ENCODE results near the gene TRAT1.

TRAT1 gene

DNA sequence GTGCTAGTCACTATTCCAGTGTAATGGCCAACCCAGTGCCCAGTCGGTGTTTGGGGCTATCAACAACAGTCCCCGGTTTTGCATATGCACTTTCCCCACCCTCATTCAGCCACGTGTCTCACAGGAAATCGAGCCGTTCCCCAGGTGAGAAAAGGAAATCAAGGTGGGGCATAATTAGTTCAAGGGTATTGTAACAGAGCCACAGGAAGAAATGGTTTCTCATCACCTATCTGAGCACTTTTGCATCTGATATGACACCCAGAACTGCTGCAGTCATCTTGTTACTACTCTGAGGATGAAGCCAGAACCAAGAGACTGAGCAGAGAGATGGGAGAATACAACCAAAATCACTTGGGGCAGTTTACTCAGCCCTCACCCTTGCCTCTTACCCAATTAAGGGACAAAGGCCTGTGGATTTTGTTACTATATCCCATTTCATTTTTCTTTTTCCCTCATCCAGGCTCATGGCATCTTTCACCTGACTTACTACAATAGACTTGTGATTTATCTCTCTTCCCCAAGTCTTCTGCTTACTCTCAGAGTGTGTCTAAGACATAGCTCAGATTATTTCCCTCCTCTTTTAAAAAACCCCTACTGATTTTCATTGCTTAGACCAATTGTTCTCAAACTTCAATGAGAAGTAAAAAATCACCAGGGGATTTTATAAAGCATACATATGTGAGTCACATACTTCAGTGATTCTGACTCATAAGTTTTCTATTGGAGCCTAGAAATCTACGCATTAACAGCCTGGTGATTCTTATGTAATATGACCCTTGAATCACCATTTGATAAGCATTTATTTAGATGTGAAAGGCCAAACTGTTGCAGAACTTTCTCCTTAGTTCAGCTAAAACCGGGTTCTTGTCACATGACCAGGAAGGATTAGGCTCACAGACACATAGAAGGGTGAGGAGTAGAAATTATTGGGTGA lies 40.5 kb downstream of the TRAT1 start:
- DNase-seq: peak; percentile 26

DNA sequence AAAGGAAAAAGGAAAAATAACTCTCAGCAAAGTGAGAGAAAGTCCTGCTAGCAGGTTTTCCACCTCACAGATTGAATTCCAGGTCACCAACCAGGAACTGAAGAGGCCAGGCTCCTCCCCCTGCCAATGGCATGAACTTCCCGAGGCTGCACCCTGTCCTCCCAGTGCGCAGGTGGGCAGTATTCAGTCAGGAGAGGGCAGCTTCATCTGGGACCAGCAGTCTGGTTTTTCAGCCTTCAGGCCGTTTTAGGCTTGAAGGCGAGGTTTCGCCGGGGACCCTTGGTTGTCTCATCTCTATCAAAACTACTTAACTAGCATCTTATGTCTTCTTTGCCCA lies 41.2 kb downstream of the TRAT1 start:
- no peak for DNase-seq

DNA sequence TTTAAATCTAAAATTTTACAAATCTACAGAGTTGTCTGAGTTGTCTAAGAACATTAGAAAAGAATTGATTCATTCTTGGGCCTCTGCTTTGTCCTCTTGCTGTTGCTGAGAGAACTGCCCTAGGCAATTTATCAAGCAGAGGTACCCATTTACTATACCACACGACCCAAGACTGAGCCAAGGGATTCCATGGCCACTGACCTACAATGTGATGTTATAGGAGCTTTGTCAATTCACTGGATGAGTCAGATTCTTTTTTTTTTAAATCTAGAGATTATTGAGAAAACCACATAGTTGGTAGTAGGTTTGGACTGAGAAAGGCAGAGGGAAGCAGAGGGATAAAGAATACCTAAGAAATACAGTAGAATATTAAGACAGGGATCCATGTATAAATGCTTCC lies 55.3 kb downstream of the TRAT1 start:
- DNase-seq: no peak

DNA sequence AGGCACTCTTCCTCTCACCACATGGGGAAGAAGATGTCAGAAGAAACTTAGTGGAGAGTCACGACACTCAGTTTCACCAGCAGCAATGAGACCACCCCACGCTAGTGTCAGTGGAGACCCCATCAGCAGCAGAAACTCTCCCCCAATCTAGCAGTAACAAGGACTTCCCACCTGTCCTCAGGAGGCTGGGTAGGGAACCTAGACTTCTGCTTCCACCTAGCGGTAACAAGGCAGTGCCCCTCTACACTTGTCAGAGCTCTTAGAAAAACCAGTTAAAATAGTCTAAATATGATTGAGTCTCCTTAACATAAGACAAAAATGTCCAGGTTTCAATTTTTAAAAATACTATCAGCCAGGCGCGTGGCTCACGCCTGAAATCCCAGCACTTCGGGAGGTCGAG lies 57.3 kb downstream of the TRAT1 start:
- DNase-seq: no peak

DNA sequence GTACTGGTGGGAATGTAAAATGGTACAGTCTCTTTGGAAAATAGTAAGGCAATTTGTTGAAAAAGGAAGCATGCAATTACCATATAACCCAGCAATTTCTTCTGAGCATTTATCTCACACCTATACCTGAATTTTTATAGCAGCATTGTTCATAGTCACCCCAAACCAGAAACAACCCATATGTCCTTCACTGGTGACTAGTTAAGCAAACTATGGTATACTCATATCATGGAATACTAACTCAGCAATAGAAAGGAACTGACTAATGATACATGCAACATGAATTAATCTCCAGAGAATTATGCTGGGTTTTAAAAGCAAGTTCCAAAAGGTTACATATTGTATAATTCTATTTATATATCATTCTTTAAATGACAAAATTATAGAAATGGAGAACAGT lies 60.2 kb downstream of the TRAT1 start:
- DNase-seq: no peak

DNA sequence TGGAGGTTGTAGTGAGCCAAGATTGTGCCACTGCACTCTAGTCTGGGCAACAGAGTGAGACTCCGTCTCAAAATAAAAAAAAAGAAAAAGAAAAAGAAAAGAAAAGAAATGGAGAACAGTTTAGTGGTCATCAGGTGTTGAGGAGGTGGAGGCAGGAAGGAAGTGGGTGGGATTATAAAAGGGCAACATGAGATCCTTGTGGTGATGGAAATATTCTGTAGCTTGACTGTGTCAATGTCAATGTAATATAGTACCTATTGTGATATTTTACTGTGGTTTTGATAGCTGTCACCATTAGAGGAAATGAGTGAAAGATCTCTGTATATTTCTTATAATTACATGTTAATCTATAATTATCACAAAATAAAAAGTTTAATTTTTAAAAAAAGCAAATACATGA lies 60.8 kb downstream of the TRAT1 start:
- no peak for DNase-seq

DNA sequence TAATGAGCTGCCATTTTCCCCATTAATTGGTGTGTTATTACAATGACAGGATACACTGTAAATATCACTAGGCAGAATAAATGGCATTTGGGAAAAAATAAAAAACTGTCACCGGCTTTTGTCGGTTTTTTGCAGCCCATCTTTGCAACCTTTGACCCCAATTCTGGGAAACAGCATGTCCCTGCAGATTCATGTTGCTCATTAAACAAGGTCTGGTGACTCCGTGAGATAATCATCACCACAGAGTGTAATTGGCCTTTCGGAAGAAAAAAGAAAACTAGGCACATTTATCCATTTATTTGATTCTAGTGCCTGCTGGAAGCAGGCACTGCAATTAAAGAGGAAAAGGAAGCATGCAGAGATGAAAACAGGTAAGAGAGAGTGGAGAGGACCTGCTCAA lies 64.5 kb downstream of the TRAT1 start:
- no peak for DNase-seq

DNA sequence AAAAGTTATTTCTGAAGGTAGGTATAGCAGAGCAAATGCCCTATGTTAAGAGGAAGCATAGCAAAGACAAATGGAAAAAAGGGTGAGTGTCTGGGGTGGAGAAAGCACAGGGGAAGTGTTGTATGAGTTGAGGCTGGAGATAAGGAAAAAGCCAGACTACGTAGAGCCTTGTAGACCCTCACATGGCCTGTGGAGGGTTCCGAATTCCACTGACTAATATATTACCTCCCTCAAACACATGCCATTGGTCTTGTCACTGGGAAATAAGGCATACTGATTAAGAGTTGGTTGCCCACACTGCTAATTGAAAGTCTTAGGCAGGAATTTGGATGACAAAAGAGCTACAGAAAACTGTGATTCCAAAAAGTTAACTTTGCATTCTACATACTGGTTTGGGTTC lies 65.2 kb downstream of the TRAT1 start:
- no peak for DNase-seq

DNA sequence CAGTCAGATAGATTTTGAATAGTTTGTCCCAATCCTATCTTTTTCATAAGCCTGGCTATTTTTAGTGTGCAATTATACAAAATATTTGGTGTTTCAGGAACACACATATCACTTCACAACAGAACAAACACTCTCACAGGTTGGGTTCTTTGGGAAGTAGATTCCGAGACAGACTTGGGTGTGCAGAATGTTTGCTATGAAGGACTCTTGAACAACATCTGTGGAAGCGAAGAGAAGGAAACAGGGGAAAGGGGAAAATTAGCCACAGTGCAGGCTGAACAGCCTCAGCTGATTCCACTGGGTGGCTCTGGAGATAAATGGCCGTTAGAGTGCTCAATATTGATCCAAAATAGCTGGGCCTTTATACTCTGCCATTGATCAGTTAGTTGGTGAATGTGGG lies 69.2 kb downstream of the TRAT1 start:
- DNase-seq: no peak

DNA sequence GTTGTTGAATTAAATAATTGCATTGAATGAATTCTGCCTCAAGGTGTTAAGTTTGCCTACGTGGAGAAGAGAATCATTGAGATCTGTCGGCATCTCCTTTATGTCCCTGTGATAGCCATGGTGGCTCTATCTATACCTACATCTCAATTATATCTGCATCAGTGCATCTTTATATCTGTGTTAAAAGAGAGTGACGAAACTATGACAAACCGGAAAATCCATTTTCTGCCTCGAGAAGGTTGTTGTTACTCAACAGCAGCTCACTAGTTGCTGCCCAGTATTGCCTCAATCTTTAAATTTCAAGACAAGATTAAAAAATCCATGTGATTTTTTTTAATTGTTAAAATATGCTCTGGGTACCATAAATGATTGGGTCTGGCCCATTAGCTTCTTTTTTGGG lies 72.4 kb downstream of the TRAT1 start:
- DNase-seq: no peak

DNA sequence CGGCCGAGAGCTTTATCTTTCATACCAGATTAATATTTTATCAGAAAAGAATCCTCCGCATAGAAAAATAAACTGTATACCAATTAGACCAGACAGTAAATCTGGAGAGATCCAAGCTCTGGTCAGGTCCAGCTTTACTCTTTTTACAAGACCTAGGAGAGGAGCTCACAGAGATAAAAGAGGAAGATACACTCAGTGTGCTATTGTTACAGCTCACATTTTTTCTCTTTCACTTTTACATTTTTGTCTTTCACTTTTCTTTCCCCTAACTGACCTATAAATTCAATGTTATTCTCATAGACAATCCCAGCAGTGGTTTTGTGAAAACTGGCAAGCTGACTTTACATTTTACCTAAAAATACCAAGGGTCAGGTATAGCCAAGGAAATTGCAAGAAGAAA lies 75.3 kb downstream of the TRAT1 start:
- DNase-seq: no peak

DNA sequence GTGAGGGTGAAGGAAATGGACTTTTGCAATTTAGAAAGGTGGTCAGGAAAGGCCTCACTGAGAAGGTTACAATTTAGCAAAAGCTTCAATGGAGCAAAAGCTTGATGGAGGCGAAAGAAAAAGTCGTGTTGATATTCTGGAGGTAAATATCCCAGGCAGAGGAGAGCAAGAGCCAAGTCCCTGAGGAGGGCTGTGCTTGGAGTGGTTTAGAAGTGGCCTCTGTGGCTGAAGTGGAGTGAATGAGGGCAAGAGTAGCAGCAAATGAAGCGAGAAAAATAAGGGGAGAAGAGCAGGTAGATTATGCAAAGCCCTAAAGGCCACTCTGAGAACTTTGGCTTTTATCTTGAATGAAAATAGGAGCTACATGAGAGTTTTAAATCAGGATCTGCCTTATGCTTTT lies 76.9 kb downstream of the TRAT1 start:
- no peak for DNase-seq
